HPDE6-E6E7 (cell line): ENCODE results near the gene AFF1.

Source experiments
- DNase-seq: peaks from one replicate; pipeline ENCODE4 v3.0.0; 2011; ENCODE audit warnings: missing footprints; ENCODE audit errors: extremely low spot score

The AFF1 gene

GRCh38 chr4:86934771-86935565 lies at the start of gene AFF1:
Gene AFF1, plus strand, starts transcription at chr4:86935011. Its CDS starts 13,523 bp downstream, at chr4:86948534.
- DNase-seq, result peak; percentile 73

- no peak for DNase-seq
Measured at GRCh38 chr4:86890790-86891189, 44.0 kb upstream of the AFF1 start.

GRCh38 chr4:86891762-86892635 lies 42.8 kb upstream of the AFF1 start, which contains the start of gene C4orf36:
Gene C4orf36, minus strand, starts transcription at chr4:86892422. Its CDS starts 902 bp downstream, at chr4:86891520.
- peak; percentile 58 for DNase-seq

GRCh38 chr4:86892636-86892960 lies 42.2 kb upstream of the AFF1 start:
- no peak for DNase-seq

GRCh38 chr4:86893136-86893535 lies 41.7 kb upstream of the AFF1 start:
- no peak for DNase-seq

- no peak for DNase-seq
Measured at GRCh38 chr4:86894455-86894854, 40.4 kb upstream of the AFF1 start.

- DNase-seq, result peak; percentile 35
Measured at GRCh38 chr4:86895692-86896488, 38.9 kb upstream of the AFF1 start.

- no peak for DNase-seq
Measured at GRCh38 chr4:86896596-86896995, 38.2 kb upstream of the AFF1 start.

GRCh38 chr4:86898562-86898961 lies 36.2 kb upstream of the AFF1 start:
- no peak for DNase-seq

- DNase-seq, result no peak
Measured at GRCh38 chr4:86901864-86902263, 32.9 kb upstream of the AFF1 start.

GRCh38 chr4:86908251-86908657 lies 26.6 kb upstream of the AFF1 start:
- no peak for DNase-seq

- no peak for DNase-seq
Measured at GRCh38 chr4:86909546-86910295, 25.1 kb upstream of the AFF1 start.

GRCh38 chr4:86910369-86910768 lies 24.4 kb upstream of the AFF1 start:
- DNase-seq, result no peak

GRCh38 chr4:86910820-86911684 lies 23.8 kb upstream of the AFF1 start:
- no peak for DNase-seq

GRCh38 chr4:86916392-86916791 lies 18.4 kb upstream of the AFF1 start:
- no peak for DNase-seq

- no peak for DNase-seq
Measured at GRCh38 chr4:86917212-86918039, 17.4 kb upstream of the AFF1 start.

- DNase-seq, result no peak
Measured at GRCh38 chr4:86918539-86919072, 16.2 kb upstream of the AFF1 start.

GRCh38 chr4:86919561-86920223 lies 15.1 kb upstream of the AFF1 start:
- DNase-seq, result no peak
